ENCODE results near the gene EHD4. TPM values are rescaled to one million over a fixed set of nuclear protein-coding genes. Genes with fewer than 3 reads are reported as not detected.

EHD4 gene
- polyA plus RNA-seq, 2 donors: 12.7 to 13.4 TPM

DNA sequence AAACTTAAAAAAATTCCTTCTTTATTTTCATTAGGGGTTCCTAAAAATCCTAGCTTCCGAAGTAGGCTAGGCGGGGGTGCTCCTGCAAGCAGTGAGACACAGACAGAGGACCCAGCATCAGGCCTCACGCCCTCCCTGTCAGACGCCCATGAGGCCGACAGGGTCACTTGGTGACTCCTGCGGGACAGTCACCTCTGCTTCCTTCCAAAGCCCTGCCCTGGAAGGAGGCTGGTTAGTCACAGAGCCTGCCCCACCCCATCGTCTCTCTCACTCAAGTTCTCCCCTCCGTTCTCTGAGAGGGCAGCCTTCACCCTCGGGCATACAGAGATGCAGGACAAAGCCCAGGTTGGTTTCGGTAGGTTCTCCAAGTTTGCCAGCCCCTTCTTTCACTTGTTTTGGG is 38.6 kb downstream of the EHD4 start:
- 42 to 47% methylated on average over 10 of the region's 10 CpGs for WGBS, 2 donors
- peak overlapping the region; percentile 85 to 92 for H3K27ac ChIP-seq (ENCODE audit: low read depth in 2 of 2, low read length in 1 of 2)
- H3K36me3 ChIP-seq (ENCODE audit: control insufficient read depth in 2 of 2, insufficient read depth in 2 of 2, low read length in 1 of 2): peaks cover 0 to 7% of the 10 kb centered on the region in 2 donors
- peaks cover 9 to 11% of the 10 kb centered on the region in 2 donors for H3K4me1 ChIP-seq (ENCODE audit: control insufficient read depth in 2 of 2, insufficient read depth in 2 of 2, low read length in 1 of 2)
- no peaks in the 10 kb centered on the region for H3K27me3 ChIP-seq (ENCODE audit: control insufficient read depth in 1 of 2, insufficient read depth in 2 of 2, low read length in 2 of 2)
- H3K9me3 ChIP-seq (ENCODE audit: control insufficient read depth in 2 of 2, insufficient read depth in 1 of 2, low read depth in 1 of 2, low read length in 1 of 2): no peaks in the 10 kb centered on the region
- H3K4me3 ChIP-seq (ENCODE audit: low read depth in 1 of 2, low read length in 2 of 2): no peak overlapping the region

DNA sequence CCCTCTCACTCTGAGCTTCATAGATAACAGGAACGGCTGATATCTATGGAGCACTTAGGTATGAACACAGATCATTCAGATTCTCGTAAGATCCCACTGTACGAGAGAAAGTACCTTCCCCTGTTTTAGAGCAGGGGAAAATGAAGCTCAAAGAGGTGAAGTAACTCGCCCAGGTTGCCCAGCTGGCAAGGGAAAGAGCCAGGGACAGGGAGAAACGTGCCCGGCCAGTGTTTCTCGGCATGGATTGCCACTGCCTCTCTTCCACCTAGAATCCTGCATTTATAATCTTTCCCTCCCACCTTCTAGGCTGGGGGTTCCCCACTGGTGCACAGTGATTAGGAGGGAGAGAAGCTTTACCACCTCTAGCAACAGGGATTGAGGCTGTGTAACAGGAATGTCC is 39.0 kb downstream of the EHD4 start:
- peaks cover 9 to 11% of the 10 kb centered on the region in 2 donors for H3K4me1 ChIP-seq (ENCODE audit: control insufficient read depth in 2 of 2, insufficient read depth in 2 of 2, low read length in 1 of 2)
- H3K4me3 ChIP-seq (ENCODE audit: low read depth in 1 of 2, low read length in 2 of 2): no peak overlapping the region
- H3K9me3 ChIP-seq (ENCODE audit: control insufficient read depth in 2 of 2, insufficient read depth in 1 of 2, low read depth in 1 of 2, low read length in 1 of 2): no peaks in the 10 kb centered on the region
- H3K36me3 ChIP-seq (ENCODE audit: control insufficient read depth in 2 of 2, insufficient read depth in 2 of 2, low read length in 1 of 2): peaks cover 0 to 7% of the 10 kb centered on the region in 2 donors
- no peaks in the 10 kb centered on the region for H3K27me3 ChIP-seq (ENCODE audit: control insufficient read depth in 1 of 2, insufficient read depth in 2 of 2, low read length in 2 of 2)
- 54 to 58% methylated on average over 7 of the region's 7 CpGs for WGBS, 2 donors
- peak overlapping the region; percentile 83 to 92 for H3K27ac ChIP-seq (ENCODE audit: low read depth in 2 of 2, low read length in 1 of 2)

DNA sequence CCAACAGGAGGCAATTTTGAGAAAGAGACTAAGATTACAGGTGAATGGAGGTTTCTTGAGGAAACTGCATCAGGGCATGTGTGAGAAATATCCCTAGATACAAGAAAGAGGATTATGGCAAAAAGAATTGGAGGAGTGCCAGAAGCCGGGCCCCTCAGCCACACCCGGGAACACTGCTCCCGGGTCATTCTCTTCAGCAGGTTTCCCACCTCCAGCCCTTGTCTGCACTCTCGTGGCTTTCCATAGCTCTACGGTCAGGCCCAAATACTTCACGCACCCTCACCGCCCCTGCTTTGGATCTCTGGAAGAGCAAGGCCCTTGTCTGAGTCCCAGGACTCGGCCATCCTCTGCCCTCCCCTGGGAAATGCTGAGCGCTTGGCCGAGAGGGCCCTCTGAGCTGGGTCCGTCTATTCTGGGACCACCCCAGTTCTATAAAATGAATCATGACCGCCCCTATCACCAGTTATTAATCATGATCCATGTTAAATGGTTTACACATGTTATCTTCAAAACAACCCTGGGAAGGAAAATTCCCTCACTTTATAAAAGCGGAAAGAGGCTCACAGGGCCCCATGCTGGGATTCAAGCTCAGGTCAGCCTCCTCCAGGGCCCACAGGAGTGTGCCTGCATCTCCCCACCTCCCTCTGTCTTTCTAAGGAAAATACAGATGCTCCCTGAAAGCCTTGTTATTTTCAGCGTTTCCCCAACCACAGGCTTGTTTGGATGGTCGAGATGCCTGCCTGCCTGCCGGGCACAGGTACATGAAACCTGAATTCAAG is 39.7 kb downstream of the EHD4 start:
- 58 to 59% methylated on average over 16 of the region's 16 CpGs for WGBS, 2 donors
- Histone ChIP-seq H3K9me3 (ENCODE audit: control insufficient read depth in 2 of 2, insufficient read depth in 1 of 2, low read depth in 1 of 2, low read length in 1 of 2) (no peaks in the 10 kb centered on the region), H3K4me3 (ENCODE audit: low read depth in 1 of 2, low read length in 2 of 2) (no peak overlapping the region), H3K27me3 (ENCODE audit: control insufficient read depth in 1 of 2, insufficient read depth in 2 of 2, low read length in 2 of 2) (no peaks in the 10 kb centered on the region), H3K36me3 (ENCODE audit: control insufficient read depth in 2 of 2, insufficient read depth in 2 of 2, low read length in 1 of 2) (peaks cover 0 to 7% of the 10 kb centered on the region in 2 donors), H3K27ac (ENCODE audit: low read depth in 2 of 2, low read length in 1 of 2) (peak overlapping the region; percentile 83 to 92), H3K4me1 (ENCODE audit: control insufficient read depth in 2 of 2, insufficient read depth in 2 of 2, low read length in 1 of 2) (peaks cover 9 to 11% of the 10 kb centered on the region in 2 donors)

DNA sequence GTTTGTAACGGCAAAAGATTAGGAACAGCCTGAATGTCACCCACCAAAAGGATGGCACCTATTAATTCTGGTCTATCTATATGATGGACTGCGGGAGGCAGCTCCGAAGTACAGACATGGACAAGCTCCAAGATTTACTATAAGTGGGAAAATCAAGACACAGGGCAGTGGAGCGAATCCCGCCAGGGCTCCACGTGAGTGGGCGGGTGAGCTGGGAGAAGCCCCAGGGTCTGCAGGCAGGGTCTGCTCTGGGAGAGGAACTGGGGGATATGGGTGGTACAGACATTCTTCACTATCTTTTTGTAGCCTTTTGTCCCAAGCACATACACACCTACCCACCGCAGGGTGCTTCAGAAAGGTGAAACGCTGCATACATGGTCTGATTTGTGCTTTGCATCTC is 40.3 kb downstream of the EHD4 start:
- no peak overlapping the region for H3K27ac ChIP-seq (ENCODE audit: low read depth in 2 of 2, low read length in 1 of 2)
- H3K4me3 ChIP-seq (ENCODE audit: low read depth in 1 of 2, low read length in 2 of 2): no peak overlapping the region
- H3K27me3 ChIP-seq (ENCODE audit: control insufficient read depth in 1 of 2, insufficient read depth in 2 of 2, low read length in 2 of 2): no peaks in the 10 kb centered on the region
- H3K4me1 ChIP-seq (ENCODE audit: control insufficient read depth in 2 of 2, insufficient read depth in 2 of 2, low read length in 1 of 2): peaks cover 9% of the 10 kb centered on the region in 2 donors
- H3K36me3 ChIP-seq (ENCODE audit: control insufficient read depth in 2 of 2, insufficient read depth in 2 of 2, low read length in 1 of 2): peaks cover 0 to 6% of the 10 kb centered on the region in 2 donors
- WGBS, 2 donors: 94% methylated on average over 9 of the region's 9 CpGs
- H3K9me3 ChIP-seq (ENCODE audit: control insufficient read depth in 2 of 2, insufficient read depth in 1 of 2, low read depth in 1 of 2, low read length in 1 of 2): no peaks in the 10 kb centered on the region

DNA sequence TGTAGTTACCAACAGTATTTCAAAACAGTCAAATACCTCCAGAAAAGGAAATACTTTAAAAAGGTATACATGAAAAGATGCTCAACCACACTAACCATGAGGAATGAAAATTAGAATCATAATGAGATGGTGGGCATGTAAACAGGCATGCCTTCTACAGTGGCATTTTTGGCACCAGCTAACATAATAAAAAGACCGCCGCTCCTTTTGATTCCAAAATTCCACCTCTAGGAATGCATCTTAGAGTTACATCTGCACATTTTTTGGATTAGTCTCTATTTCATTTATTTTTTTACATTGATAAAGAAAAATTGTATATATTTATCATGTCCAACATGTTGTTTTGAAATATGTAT is 41.5 kb downstream of the EHD4 start:
- 91 to 94% methylated on average over 2 of the region's 2 CpGs for WGBS, 2 donors
- no peak overlapping the region for H3K4me3 ChIP-seq (ENCODE audit: low read depth in 1 of 2, low read length in 2 of 2)
- no peak overlapping the region for H3K27ac ChIP-seq (ENCODE audit: low read depth in 2 of 2, low read length in 1 of 2)
- no peaks in the 10 kb centered on the region for H3K27me3 ChIP-seq (ENCODE audit: control insufficient read depth in 1 of 2, insufficient read depth in 2 of 2, low read length in 2 of 2)
- H3K9me3 ChIP-seq (ENCODE audit: control insufficient read depth in 2 of 2, insufficient read depth in 1 of 2, low read depth in 1 of 2, low read length in 1 of 2): no peaks in the 10 kb centered on the region
- H3K36me3 ChIP-seq (ENCODE audit: control insufficient read depth in 2 of 2, insufficient read depth in 2 of 2, low read length in 1 of 2): peaks cover 0 to 7% of the 10 kb centered on the region in 2 donors
- peaks cover 9% of the 10 kb centered on the region in 2 donors for H3K4me1 ChIP-seq (ENCODE audit: control insufficient read depth in 2 of 2, insufficient read depth in 2 of 2, low read length in 1 of 2)

DNA sequence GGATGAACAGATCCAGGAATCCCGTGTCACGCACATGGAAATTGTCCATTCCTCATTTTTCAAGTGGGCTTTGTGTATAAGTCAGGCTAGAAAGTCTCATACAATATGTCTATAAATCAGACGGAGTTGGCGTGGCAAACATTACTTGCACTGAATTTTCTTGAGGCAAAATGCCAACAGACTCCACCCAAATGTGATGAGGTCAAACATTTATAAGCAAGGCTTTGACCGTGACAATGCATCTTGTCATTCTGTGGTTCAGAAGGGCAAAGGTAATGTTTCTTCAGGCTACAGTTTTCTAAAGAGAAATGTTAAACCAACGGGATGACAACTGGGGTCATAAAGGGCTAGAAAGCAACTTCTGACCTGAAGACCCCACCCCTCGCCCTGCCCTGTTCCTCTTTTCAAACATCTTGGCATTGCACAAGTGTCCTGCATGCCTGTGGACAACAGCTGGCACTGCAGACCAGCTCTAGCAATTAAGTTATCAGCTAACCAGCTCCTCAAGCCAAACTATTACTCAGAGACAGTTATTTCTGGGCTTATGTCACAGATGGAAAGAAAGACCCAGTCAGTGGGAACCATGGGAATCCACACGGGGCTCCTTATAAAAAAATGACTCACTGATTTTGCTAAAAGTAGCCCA is 42.0 kb downstream of the EHD4 start:
- no peaks in the 10 kb centered on the region for H3K27me3 ChIP-seq (ENCODE audit: control insufficient read depth in 1 of 2, insufficient read depth in 2 of 2, low read length in 2 of 2)
- peaks cover 0 to 7% of the 10 kb centered on the region in 2 donors for H3K36me3 ChIP-seq (ENCODE audit: control insufficient read depth in 2 of 2, insufficient read depth in 2 of 2, low read length in 1 of 2)
- H3K9me3 ChIP-seq (ENCODE audit: control insufficient read depth in 2 of 2, insufficient read depth in 1 of 2, low read depth in 1 of 2, low read length in 1 of 2): no peaks in the 10 kb centered on the region
- 48 to 57% methylated on average over 8 of the region's 8 CpGs for WGBS, 2 donors
- H3K27ac ChIP-seq (ENCODE audit: low read depth in 2 of 2, low read length in 1 of 2): no peak overlapping the region
- no peak overlapping the region for H3K4me3 ChIP-seq (ENCODE audit: low read depth in 1 of 2, low read length in 2 of 2)
- H3K4me1 ChIP-seq (ENCODE audit: control insufficient read depth in 2 of 2, insufficient read depth in 2 of 2, low read length in 1 of 2): peaks cover 9% of the 10 kb centered on the region in 2 donors

DNA sequence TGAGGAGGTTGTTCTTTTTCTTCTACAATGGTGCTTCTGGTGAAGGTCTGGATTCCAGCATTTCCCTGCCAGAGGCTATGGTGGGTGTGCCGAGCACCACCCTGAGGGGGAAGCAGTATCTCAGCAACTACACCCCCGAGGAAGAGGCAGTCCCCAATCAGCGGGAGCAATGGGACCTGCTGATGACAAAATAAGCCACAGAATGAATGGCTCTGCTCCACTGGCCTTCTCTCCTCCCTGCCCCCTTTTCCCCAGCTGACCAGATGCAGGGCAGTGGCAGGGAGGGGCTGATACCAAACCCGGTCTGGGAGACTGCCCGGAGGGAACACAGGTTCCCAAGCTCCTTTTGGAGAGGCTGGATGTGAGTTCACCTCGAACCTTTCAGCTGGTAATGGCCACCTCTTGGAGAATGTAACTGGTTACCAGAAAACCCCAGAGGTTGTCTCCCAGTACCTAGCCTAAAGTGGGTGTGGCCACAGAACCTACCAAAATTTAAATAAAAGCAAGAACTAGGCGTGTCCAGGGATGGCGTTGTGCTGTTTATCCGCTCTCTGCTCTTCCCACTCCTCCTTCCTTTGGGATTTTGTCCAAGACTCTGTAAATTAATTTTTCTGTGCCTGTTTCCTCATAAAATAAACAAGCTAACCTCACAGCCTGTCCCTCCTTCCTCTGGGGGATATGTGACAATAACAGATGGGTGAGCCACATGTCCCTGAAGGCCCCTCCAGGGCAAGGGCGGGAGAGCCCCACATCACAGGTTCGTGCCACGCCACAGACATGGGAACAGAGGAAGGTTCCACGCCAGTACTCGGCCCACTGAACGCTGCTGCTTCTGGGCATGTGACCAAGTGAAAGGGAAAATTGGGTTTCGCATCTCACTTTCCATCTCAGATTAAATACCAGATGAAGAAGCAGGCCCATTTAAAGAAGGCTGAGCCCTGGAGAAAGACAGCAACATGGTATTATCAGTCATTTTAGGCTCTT is 43.4 kb downstream of the EHD4 start:
- H3K4me3 ChIP-seq (ENCODE audit: low read depth in 1 of 2, low read length in 2 of 2): no peak overlapping the region
- no peaks in the 10 kb centered on the region for H3K27me3 ChIP-seq (ENCODE audit: control insufficient read depth in 1 of 2, insufficient read depth in 2 of 2, low read length in 2 of 2)
- no peaks in the 10 kb centered on the region for H3K9me3 ChIP-seq (ENCODE audit: control insufficient read depth in 2 of 2, insufficient read depth in 1 of 2, low read depth in 1 of 2, low read length in 1 of 2)
- peak overlapping the region; percentile 28 to 52 for H3K27ac ChIP-seq (ENCODE audit: low read depth in 2 of 2, low read length in 1 of 2)
- 55 to 63% methylated on average over 16 of the region's 16 CpGs for WGBS, 2 donors
- peaks cover 0 to 7% of the 10 kb centered on the region in 2 donors for H3K36me3 ChIP-seq (ENCODE audit: control insufficient read depth in 2 of 2, insufficient read depth in 2 of 2, low read length in 1 of 2)
- H3K4me1 ChIP-seq (ENCODE audit: control insufficient read depth in 2 of 2, insufficient read depth in 2 of 2, low read length in 1 of 2): peaks cover 5 to 8% of the 10 kb centered on the region in 2 donors

DNA sequence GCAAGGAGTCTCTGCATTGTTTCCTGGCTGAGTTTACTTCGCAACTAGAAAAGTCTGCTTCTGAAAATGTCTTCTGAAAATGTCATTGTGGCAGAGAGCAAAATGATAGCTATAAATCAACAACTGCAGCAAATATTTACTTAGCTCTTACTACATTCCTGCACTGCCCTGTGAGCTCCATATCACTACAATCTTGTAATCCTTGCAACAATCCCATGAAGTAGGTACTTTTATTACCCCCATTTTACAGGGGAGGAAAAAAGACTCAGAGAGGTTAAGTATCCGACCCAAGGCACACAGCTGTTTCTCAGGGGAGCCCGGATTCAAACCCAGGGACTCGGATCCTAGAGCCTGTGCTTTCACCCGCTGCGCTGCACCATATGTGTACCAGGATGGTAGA is 44.3 kb downstream of the EHD4 start:
- no peaks in the 10 kb centered on the region for H3K9me3 ChIP-seq (ENCODE audit: control insufficient read depth in 2 of 2, insufficient read depth in 1 of 2, low read depth in 1 of 2, low read length in 1 of 2)
- H3K27ac ChIP-seq (ENCODE audit: low read depth in 2 of 2, low read length in 1 of 2): no peak overlapping the region
- no peak overlapping the region for H3K4me3 ChIP-seq (ENCODE audit: low read depth in 1 of 2, low read length in 2 of 2)
- H3K36me3 ChIP-seq (ENCODE audit: control insufficient read depth in 2 of 2, insufficient read depth in 2 of 2, low read length in 1 of 2): peaks cover 0 to 7% of the 10 kb centered on the region in 2 donors
- peaks cover 2 to 5% of the 10 kb centered on the region in 2 donors for H3K4me1 ChIP-seq (ENCODE audit: control insufficient read depth in 2 of 2, insufficient read depth in 2 of 2, low read length in 1 of 2)
- no peaks in the 10 kb centered on the region for H3K27me3 ChIP-seq (ENCODE audit: control insufficient read depth in 1 of 2, insufficient read depth in 2 of 2, low read length in 2 of 2)
- WGBS, 2 donors: 76 to 86% methylated on average over 6 of the region's 6 CpGs

DNA sequence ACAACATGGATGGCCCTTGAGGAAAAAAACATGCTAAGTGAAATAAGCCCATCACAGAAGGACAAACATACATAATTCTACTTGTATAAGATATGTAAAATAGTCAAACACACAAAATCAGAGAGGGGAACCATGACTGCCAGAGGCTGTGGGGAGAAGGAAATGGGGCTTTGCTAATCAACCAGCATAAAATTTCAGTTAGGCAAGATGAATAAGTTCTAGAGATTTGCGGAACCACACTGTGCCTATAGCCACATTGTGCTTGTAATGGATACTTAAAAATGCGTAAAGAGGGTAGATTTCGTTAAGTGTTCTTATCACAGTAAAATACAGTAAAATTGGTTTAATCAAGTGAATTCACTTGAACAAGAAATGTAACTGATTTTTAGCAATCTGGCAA is 44.8 kb downstream of the EHD4 start:
- peaks cover 2 to 4% of the 10 kb centered on the region in 2 donors for H3K4me1 ChIP-seq (ENCODE audit: control insufficient read depth in 2 of 2, insufficient read depth in 2 of 2, low read length in 1 of 2)
- H3K9me3 ChIP-seq (ENCODE audit: control insufficient read depth in 2 of 2, insufficient read depth in 1 of 2, low read depth in 1 of 2, low read length in 1 of 2): no peaks in the 10 kb centered on the region
- peaks cover 0 to 7% of the 10 kb centered on the region in 2 donors for H3K36me3 ChIP-seq (ENCODE audit: control insufficient read depth in 2 of 2, insufficient read depth in 2 of 2, low read length in 1 of 2)
- H3K4me3 ChIP-seq (ENCODE audit: low read depth in 1 of 2, low read length in 2 of 2): no peak overlapping the region
- no peak overlapping the region for H3K27ac ChIP-seq (ENCODE audit: low read depth in 2 of 2, low read length in 1 of 2)
- no peaks in the 10 kb centered on the region for H3K27me3 ChIP-seq (ENCODE audit: control insufficient read depth in 1 of 2, insufficient read depth in 2 of 2, low read length in 2 of 2)
- WGBS, 2 donors: 87 to 89% methylated on average over 3 of the region's 3 CpGs
